PC-3 (cell line): ENCODE data around the gene EXOC4.

ENCODE experiments used
- EZH2 ChIP-seq: fragments of 300-600 bp; sonication (generic); IDR thresholded peaks from one replicate; pipeline ENCODE4 v1.6.1; 2017; ENCODE audit warnings: antibody characterized with exemption, mild to moderate bottlenecking, low read length; ENCODE audit not compliant: unreplicated experiment
- EZH2phosphoT487 ChIP-seq: fragments of 300-600 bp; sonication (generic); IDR thresholded peaks from 2 replicates; pipeline ENCODE4 v1.6.1; 2018; ENCODE audit warnings: mild to moderate bottlenecking, antibody characterized with exemption, low read length, borderline replicate concordance
- TF ChIP-seq, protein P1 (sequence below): fragments of 300-600 bp; sonication (generic); conservative IDR thresholded peaks from 2 replicates; pipeline ENCODE4 v1.5.1; 2017; ENCODE audit warnings: antibody characterized with exemption, low read depth, mild to moderate bottlenecking, low read length

DNA sequence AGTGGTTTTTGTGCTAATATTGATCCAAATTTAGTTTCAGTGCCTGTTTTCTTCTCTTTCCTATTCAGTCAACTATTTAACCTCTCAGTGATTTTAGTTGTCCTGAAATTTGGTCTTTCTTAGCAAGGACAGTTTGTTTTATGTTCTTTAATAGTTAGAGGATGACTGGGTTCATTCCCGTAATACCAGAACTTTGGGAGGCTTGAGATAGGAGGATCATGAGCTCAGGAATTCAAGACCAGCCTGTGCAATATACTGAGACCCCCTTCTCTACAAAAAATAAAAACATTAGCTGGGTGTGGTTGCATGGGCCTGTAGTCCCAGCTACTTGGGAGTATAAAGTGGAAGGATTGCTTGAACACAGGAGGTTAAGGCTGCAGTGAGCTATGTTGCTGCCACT is 148.3 kb downstream of the EXOC4 start:
- TF ChIP-seq EZH2, result no peak
- TF ChIP-seq, protein P1, sequence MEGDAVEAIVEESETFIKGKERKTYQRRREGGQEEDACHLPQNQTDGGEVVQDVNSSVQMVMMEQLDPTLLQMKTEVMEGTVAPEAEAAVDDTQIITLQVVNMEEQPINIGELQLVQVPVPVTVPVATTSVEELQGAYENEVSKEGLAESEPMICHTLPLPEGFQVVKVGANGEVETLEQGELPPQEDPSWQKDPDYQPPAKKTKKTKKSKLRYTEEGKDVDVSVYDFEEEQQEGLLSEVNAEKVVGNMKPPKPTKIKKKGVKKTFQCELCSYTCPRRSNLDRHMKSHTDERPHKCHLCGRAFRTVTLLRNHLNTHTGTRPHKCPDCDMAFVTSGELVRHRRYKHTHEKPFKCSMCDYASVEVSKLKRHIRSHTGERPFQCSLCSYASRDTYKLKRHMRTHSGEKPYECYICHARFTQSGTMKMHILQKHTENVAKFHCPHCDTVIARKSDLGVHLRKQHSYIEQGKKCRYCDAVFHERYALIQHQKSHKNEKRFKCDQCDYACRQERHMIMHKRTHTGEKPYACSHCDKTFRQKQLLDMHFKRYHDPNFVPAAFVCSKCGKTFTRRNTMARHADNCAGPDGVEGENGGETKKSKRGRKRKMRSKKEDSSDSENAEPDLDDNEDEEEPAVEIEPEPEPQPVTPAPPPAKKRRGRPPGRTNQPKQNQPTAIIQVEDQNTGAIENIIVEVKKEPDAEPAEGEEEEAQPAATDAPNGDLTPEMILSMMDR, result no peak
- TF ChIP-seq EZH2phosphoT487, result no peak
